Endodermal cell (in vitro differentiated cells): ENCODE measurements around the gene BORCS8. TPM values are rescaled to one million over a fixed set of nuclear protein-coding genes. Genes with fewer than 3 reads are reported as not detected.

Experiments used
- DNase-seq: peaks from one replicate; pipeline ENCODE4 v3.0.0-alpha.2; 2017
- H3K27ac ChIP-seq: 2 replicates; pipeline ENCODE4 v1.5.1; 2013; ENCODE audit warnings: mild to moderate bottlenecking, low read depth, low read length, moderate library complexity
- H3K27me3 ChIP-seq: 2 replicates; pipeline ENCODE4 v1.6.1; 2013; ENCODE audit warnings: mild to moderate bottlenecking, low read length, moderate library complexity; ENCODE audit not compliant: insufficient read depth, control insufficient read depth, poor library complexity, severe bottlenecking
- H3K36me3 ChIP-seq: 2 replicates; pipeline ENCODE4 v1.7.0; 2013; ENCODE audit warnings: mild to moderate bottlenecking, low read length, moderate library complexity; ENCODE audit not compliant: control insufficient read depth, insufficient read depth
- H3K4me1 ChIP-seq: one replicate; pipeline ENCODE4 v1.7.0; 2013; ENCODE audit warnings: low read length; ENCODE audit not compliant: control insufficient read depth, insufficient read depth
- H3K4me3 ChIP-seq: 2 replicates; pipeline ENCODE4 v1.5.1; 2013; ENCODE audit warnings: mild to moderate bottlenecking, low read length, moderate library complexity
- H3K9ac ChIP-seq: 2 replicates; pipeline ENCODE4 v1.6.1; 2013; ENCODE audit warnings: mild to moderate bottlenecking, low read length, moderate library complexity; ENCODE audit not compliant: poor library complexity, severe bottlenecking; ENCODE audit errors: extremely low read depth
- H3K9me3 ChIP-seq: 2 replicates; pipeline ENCODE4 v1.6.1; 2013; ENCODE audit warnings: mild to moderate bottlenecking, low read length, moderate library complexity; ENCODE audit not compliant: control insufficient read depth
- H3K27ac Mint-ChIP-seq: 2 replicates; pipeline ENCODE4 v1.8.0; 2020; ENCODE audit warnings: mixed read lengths
- H3K27me3 Mint-ChIP-seq: 2 replicates; pipeline ENCODE4 v1.8.0; 2021; ENCODE audit warnings: mild to moderate bottlenecking, mixed read lengths; ENCODE audit not compliant: insufficient read depth
- H3K36me3 Mint-ChIP-seq: 2 replicates; pipeline ENCODE4 v1.8.0; 2020; ENCODE audit warnings: low read depth, mixed read lengths
- H3K4me1 Mint-ChIP-seq: 2 replicates; pipeline ENCODE4 v1.8.0; 2020; ENCODE audit warnings: mixed read lengths
- H3K4me3 Mint-ChIP-seq: 2 replicates; pipeline ENCODE4 v1.8.0; 2020; ENCODE audit warnings: mild to moderate bottlenecking, moderate library complexity, mixed read lengths
- H3K9me3 Mint-ChIP-seq: 2 replicates; pipeline ENCODE4 v1.8.0; 2020; ENCODE audit warnings: mild to moderate bottlenecking, mixed read lengths
- CTCF ChIP-seq: fragments of 200-600 bp; sonication (generic); conservative IDR thresholded peaks from 2 replicates; pipeline ENCODE4 v1.5.0; 2021; ENCODE audit warnings: antibody characterized with exemption, mild to moderate bottlenecking
- WGBS, 2 experiments: methylation state at CpG; one replicate each; pipeline versions ENCODE4 v1.1.5 to v1.1.7; 2013; ENCODE audit warnings: missing lambda C conversion rate in 2 of 2, mixed read lengths in 1 of 2; ENCODE audit not compliant: insufficient coverage in 1 of 2, insufficient read length in 1 of 2; 5-methylcytosine and 5-hydroxymethylcytosine counted together
- total RNA-seq, 2 donors: library from RNA; stranded (reverse); fragmentation: NEBNext Ultra II Directional in 1 of 2; extraction: Animal tissue kit (Norgen Biotek cat#: 25700) in 1 of 2; gene quantifications; 2 replicates in 1 of 2; 3 replicates in 1 of 2; pipeline ENCODE4 v1.2.1, GENCODE V29; 2021

BORCS8 gene
- total RNA-seq, 2 donors from 2014 or later: 22.6 to 34.3 TPM

DNA sequence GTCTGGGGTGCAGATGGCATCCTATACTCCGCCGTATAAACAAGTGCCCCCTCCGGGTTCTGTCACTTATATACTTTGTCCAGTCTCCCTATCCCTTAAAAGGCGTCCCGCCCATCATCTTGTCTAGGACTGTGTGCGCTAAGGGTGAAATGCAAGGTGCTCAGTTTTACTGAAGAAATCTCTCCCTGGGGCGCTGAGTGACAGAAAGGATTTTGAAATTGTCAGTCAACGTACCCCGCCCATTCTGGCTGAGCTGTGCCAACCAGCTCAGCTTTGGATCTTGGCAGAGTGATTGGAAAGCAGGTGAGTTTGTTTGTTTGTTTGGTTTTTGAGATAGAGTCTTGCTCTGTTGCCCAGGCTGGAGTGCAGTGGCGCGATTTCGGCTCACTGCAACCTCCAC, 49.6 kb downstream of the BORCS8 start:
- Histone ChIP-seq H3K27me3 (peaks cover 4% of the 10 kb centered on the region), H3K4me3 (no peak overlapping the region), H3K9me3 (no peaks in the 10 kb centered on the region), H3K4me1 (no peaks in the 10 kb centered on the region), H3K36me3 (no peaks in the 10 kb centered on the region), H3K27ac (no peak overlapping the region), H3K9ac (no peak overlapping the region)
- no peak overlapping the region for H3K4me3 Mint-ChIP-seq
- peaks cover 24% of the 10 kb centered on the region for H3K27me3 Mint-ChIP-seq
- no peaks in the 10 kb centered on the region for H3K9me3 Mint-ChIP-seq
- no peaks in the 10 kb centered on the region for H3K36me3 Mint-ChIP-seq
- DNase-seq: peak; percentile 24
- 93% methylated on average over 9 to 12 of the region's 12 CpGs for WGBS, 2 experiments
- H3K27ac Mint-ChIP-seq: no peak overlapping the region
- no peak for TF ChIP-seq CTCF
- H3K4me1 Mint-ChIP-seq: peaks cover 5% of the 10 kb centered on the region

- no peak overlapping the region for H3K4me3 Mint-ChIP-seq
- no peak for TF ChIP-seq CTCF
Observed at GRCh38 chr19:19140476-19140875, 51.5 kb downstream of the BORCS8 start.

GRCh38 chr19:19139876-19140229, 52.1 kb downstream of the BORCS8 start:
- Mint-ChIP-seq H3K4me3 (no peak overlapping the region), H3K36me3 (no peaks in the 10 kb centered on the region), H3K9me3 (no peaks in the 10 kb centered on the region), H3K4me1 (peaks cover 14% of the 10 kb centered on the region), H3K27ac (no peak overlapping the region), H3K27me3 (peaks cover 30% of the 10 kb centered on the region)
- TF ChIP-seq CTCF: peak; percentile 7
- H3K4me3 ChIP-seq: no peak overlapping the region
- H3K27me3 ChIP-seq: peaks cover 4% of the 10 kb centered on the region
- no peaks in the 10 kb centered on the region for H3K36me3 ChIP-seq
- H3K9me3 ChIP-seq: no peaks in the 10 kb centered on the region
- no peaks in the 10 kb centered on the region for H3K4me1 ChIP-seq
- 40 to 48% methylated on average over 3 to 5 of the region's 5 CpGs for WGBS, 2 experiments
- DNase-seq: no peak
- no peak overlapping the region for H3K9ac ChIP-seq
- H3K27ac ChIP-seq: no peak overlapping the region

More at GRCh38 chr19:19140476-19140875, 51.5 kb downstream of the BORCS8 start:
- Mint-ChIP-seq H3K27me3 (peaks cover 30% of the 10 kb centered on the region), H3K4me1 (peaks cover 11% of the 10 kb centered on the region), H3K27ac (no peak overlapping the region), H3K36me3 (no peaks in the 10 kb centered on the region), H3K9me3 (no peaks in the 10 kb centered on the region)
- Histone ChIP-seq H3K36me3 (no peaks in the 10 kb centered on the region), H3K27me3 (peaks cover 4% of the 10 kb centered on the region), H3K4me3 (no peak overlapping the region), H3K9me3 (no peaks in the 10 kb centered on the region), H3K9ac (no peak overlapping the region), H3K27ac (no peak overlapping the region), H3K4me1 (no peaks in the 10 kb centered on the region)
- DNase-seq: peak; percentile 40
- 66 to 75% methylated on average over 5 of the region's 5 CpGs for WGBS, 2 experiments
